NCI-H2171 (cell line): ENCODE data around the gene CCDC134.

ENCODE experiments used
- DNase-seq: peaks from one replicate; lab custom pipeline; 2025; lab: John Stamatoyannopoulos, UW

The CCDC134 gene

DNA sequence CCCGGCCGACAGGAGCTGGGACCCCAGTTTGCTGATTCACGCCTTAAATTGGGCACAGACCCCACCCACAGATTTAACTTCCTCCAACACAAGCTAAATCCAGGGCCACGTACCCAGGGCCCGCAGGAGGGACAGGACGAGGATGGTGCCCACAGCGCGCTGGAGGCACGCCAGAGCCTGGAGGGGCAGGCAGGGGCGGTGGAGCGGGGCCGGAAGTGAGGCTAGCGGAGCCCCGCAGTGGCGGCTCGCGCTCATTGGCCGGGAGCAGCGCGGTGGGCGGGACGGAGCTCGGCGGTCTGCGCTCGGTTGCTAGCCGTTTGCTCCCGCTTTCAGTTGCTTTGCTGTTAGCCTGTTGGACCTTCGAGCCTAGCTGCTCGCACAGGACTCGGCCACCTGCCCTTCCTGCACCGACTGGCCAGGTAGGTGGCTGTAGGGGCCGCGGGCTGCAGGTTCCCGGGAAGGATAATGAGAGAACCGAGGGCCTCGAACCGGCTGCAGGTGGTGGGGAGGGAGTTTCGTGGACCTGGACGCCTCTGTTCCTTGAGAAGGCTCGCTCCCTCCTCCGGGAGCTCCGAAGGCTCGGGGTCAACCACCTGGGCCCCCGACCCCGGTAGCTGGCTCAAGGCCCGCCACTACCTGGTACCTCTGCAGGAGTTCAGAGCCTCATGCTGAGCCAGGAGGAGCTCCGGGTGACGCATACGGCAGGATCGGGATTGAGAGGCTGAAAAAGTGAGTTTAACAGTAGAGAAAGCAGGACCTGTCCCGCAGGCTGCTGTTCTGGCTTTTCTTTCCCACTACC is at the start of gene CCDC134:
Gene CCDC134, plus strand, starts transcription at position 332 of the 799 bp plus-strand sequence. CDS start 8,212 bp downstream, outside the sequence.
- peak; percentile 87 for DNase-seq

DNA sequence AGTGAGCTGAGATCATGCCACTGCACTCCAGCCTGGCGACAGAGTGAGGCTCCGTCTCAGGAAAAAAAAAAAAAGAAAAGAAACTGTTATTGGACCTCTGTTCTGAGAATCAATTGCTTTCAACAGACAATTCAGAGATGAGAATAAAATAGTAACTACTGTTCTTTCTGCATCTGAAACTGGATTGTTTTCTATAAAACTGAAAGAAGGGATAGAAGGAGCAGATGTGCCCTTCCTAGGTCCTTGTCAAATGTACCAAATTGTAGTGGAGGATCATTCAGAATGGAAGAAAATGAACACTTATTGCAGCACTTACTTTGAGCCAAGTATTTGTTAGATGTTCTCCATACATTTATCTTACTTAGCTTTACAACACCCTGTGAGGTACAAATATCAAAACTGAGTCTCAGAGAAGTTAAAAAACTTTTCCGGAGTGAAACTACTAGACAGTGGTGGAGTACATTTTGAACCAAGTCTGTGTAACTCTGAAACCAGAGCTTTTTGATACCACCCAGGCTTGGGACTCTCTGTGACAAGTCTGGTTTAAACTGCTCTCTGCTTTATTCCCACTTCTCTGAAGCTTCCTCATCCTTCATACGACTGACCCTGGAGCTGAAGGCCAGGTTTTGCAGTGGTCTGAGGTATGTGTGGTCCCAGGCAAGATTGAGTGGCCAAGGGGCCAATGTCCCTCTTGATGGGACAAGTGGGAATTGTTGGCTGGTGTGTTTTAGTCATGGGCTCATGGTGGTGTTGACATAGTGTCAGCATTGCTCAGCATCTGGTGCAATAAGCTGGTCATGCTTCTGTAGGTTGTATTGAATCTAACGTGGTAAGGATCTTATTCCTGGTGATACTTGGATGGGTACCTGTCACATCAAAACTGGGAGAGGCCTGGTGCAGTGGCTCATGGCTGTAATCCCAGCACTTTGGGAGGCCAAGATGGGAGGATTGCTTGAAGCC is 48.2 kb upstream of the CCDC134 start:
- DNase-seq, result no peak

DNA sequence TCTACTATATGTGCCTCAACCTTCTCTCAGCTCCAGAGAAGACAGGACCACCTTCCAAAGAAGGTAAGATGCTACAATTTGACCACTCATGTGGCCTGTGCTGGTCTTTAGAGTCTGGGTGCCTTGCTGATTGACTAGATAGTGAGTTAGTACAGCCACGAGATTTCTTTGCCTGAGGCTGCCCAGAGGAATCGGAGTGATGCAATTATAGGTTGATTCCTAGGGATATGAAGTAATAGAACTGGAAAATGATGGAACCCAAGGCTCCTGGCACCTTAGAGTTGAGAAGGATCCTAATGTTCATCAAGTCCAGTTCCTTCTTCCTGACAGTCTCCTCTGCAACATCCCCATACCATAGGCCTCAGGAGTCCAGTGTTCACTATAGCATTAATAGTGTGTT is 46.5 kb upstream of the CCDC134 start:
- no peak for DNase-seq

DNA sequence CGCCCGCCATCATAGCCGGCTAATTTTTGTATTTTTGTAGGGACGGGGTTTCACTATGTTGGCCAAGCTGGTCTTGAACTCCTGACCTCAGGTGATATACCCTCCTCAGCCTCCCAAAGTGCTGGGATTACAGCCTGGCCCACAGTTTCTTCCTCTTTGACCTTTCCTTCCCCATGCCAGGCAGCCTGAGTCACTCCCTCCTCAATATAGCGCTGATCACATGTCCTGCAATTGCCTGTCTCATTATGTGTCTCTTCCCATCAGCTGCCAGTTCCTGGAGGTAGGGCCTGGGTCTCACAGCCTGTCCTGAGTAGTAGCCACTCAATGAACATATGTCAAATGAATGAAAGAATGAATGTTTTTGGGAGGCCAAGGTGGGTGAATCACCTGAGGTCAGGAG is 43.0 kb upstream of the CCDC134 start:
- DNase-seq, result no peak

DNA sequence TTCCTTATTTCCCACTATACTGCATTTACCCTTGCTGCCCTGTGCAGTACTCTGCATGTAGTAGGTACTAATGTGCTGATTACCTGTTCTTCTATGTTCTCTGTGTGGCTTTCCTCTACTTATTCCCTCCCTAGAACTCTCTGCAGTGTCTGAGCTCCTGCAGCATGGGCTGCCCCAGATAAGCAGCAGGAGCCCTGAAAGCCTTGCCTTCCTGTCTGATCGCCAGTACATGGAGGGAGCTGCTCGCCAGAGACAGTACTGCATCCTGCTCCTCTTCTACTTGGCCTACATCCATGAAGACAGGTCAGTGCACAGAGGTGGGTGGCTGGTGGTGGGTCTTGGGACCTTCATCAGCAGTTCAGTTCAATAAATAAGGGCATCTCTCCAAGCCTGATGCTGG is 42.2 kb upstream of the CCDC134 start:
- DNase-seq, result no peak

DNA sequence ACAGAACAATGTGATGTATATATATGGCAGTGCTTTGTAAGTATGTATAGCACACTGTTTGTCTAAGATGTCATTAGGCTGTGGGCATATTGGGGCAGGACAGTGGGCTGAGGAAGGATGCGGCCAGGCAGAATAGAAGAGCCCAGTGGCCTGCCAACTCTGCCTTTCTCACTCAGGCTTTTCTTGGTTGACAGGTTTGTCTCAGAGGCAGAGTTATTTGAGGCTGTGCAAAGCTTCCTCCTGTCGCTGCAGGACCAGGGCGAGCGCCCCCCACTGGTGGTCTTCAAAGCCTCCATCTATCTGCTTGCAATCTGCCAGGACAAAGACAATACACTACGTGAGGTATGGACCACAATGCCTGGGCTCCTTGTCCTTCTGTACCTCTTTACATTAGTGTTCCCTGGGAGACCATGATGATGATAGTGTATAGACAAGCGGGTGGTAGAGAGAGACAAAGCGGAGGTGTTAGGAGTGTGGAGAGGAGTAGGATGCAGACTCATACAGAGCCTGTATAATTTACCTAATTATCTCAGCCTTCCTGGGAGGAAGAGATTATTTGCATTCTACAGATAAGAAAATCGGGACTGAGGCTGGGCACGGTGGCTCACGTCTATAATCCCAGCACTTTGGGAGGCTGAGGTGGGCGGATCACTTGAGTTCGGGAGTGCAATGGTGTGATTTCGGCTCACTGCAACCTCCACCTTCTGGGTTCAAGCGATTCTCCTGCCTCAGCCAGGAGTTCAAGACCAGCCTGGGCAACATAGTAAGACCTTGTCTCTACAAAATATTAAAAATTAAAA is 37.3 kb upstream of the CCDC134 start:
- no peak for DNase-seq

DNA sequence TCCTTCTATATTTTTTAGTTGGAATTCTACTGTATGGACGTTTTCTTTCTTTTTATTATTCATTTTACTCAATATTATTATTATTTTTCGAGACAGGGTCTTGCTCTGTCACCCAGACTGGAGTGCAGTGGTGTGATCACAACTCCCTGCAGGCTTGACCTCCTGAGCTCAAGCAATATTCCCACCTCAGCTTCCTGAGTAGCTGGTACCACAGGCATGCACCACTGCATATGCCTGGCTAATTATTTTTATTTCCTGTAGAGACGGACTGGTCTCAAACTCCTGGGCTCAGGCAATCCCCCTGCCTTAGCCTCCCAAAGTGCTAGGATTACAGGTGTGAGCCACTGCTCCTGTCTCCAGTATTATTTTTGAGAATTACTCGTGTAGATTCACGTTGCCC is 34.0 kb upstream of the CCDC134 start:
- no peak for DNase-seq

DNA sequence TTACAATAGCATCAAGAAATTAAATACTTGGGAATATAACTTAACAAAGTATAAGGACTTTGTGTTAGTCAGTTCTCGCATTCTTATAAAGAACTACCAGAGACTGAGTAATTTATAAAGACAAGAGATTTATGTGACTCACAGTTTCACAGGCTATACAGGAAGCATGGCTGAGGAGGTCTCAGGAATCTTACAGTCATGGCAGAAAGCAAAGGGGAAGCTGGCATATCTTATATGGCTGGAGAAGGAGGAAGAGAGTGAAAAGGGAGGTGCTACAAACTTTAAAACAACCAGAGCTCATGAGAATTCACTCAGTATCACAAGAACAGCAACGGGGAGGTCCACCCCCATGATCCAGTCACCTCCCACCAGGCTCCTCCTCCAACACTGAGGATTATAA is 32.0 kb upstream of the CCDC134 start:
- DNase-seq, result no peak

DNA sequence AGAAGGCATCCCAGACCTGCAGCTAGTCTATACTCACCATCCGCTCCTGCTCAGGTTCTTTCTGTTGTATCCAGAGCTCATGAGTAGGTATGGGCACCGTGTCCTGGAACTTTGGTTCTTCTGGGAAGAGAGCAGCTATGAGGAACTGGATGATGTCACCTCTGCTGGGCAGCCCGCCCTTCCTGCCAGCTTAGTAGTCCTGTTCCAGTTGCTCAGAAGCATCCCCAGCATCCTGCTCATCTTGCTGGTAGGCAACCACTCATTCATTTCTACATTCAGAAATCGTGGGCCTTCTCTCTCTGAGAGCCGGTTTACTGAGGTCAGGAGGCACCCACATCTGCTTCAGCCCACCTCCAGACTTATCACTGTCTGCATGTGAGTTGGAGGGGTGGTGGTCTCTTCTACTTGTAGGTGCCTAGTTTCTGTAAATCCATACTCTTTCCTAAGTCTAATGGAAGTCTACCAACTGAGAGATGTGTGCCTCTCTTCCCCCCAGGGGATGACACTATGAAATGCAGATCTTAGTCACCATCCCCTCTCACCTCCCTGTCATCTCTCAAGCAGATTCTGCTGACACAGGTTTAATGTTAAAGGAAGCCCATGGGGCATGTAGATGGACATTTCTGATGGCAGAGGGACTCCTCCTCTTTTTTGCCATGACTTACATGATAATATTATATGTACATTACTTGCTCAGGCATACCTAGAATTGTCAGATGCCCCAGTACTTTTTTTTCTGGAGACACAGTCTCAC is 29.6 kb upstream of the CCDC134 start:
- DNase-seq, result no peak

DNA sequence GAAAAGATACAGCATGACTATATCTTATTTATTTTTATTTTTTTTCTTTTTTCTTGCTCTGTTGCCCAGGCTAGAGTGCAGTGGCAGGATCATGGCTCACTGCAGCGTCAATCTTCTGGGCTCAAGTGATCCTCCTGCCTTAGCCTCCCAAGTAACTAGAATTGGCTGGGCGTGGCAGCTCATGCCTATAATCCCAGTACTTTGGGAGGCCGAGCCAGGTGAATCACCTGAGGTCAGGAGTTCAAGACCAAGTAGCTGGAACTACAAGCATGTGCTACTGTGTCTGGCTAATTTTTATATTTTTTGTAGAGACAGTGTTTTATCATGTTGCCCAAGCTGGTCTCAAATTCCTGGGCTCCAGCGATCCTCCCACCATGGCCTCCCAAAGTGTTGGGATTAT is 28.3 kb upstream of the CCDC134 start:
- DNase-seq, result no peak

DNA sequence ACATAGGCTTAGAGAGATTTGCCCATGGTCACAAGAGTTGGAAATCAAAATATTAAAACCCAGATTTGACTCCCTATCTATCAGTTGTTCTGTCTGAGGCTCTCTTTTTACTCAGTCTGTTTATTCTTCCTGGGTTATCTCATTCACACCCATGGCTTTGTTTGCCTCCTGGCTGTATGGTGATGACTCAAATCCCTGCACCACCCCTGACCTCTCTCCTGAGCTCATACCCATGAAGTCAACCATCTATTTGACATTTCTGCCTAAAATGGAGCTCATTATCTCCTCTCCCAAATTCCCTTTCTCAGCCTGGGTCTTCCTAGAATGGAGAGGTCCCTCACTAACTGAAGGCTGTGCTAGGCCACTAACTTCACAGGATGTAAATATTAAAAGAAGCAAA is 27.8 kb upstream of the CCDC134 start:
- DNase-seq, result no peak

DNA sequence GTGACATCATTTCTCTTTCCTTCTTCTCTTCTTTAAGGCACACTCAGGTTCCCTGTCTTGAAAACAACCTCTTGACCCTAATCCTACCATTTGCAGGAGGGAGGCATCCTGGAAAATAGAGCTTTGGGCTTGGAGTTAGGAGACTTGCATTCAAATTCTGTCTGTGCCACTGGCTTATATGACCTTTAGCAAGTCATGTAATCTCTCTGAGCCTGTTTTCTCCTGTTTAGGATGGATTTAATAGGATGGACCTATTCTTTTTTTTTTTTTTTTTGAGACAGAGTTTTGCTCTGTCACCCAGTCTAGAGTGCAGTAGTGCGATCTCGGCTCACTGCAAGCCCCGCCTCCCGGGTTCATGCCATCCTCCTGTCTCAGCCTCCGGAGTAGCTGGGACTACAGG is 25.1 kb upstream of the CCDC134 start:
- no peak for DNase-seq

DNA sequence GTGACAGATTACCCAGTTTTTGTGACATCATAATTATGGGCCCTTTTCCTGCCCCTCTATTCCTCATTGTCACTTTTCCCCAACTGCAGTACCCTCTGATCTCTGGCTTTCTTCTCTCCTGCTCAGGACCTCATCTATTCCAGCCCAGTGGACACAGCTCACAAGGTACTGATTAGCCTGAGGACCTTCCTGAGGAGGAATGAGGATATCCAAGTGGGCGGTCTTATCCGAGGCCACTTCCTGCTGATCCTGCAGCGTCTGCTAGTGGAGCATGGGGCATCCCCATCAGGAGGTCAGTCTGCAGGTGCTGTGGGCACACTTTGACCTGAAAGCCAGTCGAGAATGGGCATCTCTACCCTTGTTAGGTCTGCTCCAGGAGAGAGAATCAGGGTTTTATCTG is 24.5 kb upstream of the CCDC134 start:
- DNase-seq, result no peak

DNA sequence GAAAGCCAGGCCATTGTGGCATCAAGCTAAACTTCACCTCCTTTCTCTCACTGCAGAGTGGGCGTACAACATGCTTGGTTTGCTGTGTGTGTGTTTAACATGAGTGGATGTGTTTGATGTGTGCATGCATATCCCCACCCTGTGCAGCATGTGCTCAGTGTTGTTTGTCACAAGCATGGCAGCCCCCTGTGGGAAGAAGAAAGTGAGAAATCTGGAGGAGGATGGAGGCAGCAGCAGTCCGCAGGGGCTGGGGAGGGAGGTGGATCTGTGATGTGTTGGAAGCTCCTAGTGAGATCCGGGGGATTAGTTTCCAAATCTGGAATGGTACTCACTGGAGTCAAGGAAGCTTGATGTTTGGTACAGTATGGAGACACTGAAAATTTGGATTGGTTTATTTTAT is 24.1 kb upstream of the CCDC134 start:
- DNase-seq, result no peak

DNA sequence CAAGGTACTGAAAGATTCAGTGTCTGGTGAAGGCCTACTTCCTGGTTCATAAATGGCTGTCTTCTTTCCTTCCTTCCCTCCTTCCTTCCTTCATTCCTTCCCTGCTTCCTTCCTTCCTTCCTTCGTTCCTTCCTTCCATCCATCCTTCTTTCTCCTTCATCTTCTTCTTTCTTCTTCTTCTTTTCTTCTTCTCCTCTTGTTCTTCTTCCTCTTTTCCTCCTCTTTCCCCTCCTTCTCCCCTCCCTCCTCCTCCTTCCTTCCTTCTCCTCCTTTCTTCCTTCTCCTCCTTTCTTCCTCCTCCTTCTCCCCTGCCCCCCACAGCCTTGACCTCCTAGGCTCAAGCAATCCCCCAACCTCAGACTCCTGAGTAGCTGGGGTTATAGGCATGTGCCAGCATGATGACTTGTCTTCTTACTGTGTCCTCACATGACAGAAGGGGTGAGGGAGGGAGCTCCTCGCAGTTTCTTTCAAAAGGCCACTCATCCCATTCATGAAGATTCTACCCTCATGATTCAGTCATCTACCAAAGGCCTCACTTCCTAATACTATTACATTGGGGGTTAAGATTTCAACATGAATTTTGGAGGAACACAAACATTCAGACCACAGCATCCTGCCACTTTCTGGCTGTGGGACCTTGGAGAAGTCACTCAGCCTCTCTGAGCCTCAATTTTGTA is 22.6 kb upstream of the CCDC134 start:
- no peak for DNase-seq

DNA sequence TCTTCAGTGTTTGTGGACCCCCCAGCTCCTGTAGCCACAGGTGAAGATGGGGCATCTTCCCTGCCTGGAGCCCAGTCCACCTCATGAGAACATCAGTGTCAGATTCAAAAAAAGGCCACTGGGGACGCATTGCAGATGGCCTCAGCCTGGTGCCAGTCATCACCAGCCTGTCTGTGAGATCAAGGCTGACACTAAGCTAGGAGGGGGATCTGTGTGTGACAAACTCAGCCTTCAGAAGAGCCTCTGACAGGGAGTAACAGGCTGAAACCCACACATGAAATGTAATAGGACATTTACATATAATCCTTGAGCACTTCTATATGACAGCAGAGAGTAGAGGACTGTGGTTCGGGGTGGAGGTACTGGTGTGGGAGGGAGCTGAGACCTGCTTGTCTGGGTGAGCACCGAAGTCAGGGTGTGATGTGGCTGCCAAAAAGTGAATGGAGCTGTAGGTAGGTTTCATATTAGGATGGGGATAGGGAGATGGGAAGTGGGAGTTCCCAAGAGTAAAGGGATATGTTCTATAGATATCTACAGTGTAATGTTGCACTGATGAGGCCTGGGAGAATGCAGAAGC is 20.5 kb upstream of the CCDC134 start:
- DNase-seq, result no peak

DNA sequence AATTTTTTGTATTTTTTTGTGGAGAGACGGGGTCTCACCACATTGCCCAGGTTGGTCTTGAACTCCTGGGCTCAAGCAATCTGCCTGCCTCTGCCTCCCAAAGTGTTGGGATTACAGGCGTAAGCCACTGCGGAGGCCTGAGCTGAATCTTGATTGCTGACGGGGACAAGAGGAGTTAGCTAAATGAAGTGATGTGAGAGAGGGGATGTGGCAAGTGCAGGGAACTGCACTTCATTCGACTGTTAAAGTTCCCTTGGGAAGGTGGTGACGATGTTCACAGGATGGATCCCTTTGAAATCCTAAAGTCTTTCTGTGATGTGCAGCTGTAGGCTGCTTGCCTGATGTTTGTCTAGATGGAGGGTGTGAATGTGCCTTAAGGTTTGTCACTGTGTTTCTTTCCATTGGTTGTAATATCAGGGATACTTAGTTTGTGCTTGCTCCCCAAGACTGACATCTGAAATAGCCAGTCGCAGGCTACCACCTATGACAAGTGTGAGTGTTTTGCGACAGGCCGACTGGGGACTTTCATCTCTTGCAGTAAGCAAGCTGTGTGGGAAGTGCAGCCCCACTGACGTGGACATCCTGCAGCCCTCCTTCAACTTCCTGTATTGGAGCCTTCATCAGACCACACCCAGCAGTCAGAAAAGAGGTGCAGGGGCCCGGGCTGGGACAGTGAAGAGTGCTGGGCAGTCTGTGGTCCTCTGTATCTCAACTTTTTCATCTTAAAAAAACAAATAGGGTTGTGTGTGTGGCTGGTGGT is 19.6 kb upstream of the CCDC134 start:
- DNase-seq, result no peak

DNA sequence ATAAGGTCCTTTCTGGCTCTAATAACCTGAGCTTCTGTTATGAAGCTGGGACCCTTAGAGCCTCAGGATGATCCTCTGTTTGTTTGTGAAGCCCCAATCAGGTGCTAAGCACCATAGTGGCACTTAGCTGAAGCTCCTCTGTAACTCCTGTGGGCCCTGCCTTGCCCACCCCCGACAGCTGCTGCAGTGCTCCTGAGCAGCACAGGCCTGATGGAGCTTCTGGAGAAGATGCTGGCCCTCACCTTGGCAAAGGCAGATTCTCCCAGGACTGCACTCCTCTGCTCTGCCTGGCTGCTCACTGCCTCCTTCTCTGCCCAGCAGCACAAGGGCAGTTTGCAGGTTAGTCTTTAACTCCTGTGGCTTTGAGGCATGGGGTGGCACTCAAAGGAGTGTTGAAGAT is 19.0 kb upstream of the CCDC134 start:
- DNase-seq, result no peak

DNA sequence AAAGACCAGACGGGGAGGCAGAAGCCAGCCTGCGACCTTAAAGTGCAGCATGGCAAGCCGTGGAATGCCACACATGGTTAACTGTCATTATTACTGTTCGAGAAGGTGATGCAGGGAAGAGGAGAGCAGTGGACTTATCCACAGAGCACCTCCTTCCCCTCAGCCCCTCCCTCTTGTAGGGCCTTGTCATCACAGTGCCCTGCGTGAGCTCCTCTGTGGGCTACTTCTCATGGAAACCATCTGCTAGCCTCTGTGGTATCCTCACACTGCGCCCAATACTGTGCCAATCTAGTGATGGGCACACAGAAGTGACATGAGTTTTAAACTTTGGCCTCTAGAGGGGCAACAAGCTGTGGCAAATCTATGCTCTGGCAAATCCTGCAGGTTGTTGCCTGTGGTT is 18.2 kb upstream of the CCDC134 start:
- DNase-seq, result no peak

DNA sequence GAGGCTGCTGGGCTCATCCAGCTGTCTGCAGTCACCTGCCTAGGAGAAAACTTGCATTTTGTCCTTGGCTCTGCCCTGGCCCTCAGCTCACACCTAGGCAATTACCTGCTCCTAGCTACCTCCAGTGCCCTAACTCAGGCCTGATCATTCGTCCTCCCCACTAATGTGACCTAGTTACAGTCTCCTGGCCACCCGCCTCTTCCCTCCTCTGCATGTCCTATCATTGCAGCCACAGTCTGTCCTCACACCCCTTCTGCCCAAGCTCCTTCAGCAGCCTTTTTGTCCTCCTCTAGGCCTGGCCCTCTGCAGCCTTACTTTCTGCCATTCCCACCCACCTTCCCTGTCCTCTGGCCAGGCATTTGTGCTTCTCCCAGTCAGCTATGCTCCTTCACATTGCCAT is 17.7 kb upstream of the CCDC134 start:
- no peak for DNase-seq
